KBM-7 (cell line): ENCODE results near the gene EDIL3.
"Not testable (repeated sequence)": the region's sequence is repeated elsewhere in the genome, so short reads cannot be mapped to it uniquely, and the experiment has no call there.

Experiments
- DNase-seq: peaks from one replicate; pipeline ENCODE4 v3.0.0-alpha.2; 2015
- in situ Hi-C: fragments of 300-500 bp; cut with MboI; formaldehyde crosslinking; loops from 2 replicates; pipeline ENCODE4 v1.14.3; 2020; ENCODE audit warnings: low sequenced_read_pairs, low pct_unique_long_range_greater_than_20kb, mixed read lengths

Gene EDIL3

DNA sequence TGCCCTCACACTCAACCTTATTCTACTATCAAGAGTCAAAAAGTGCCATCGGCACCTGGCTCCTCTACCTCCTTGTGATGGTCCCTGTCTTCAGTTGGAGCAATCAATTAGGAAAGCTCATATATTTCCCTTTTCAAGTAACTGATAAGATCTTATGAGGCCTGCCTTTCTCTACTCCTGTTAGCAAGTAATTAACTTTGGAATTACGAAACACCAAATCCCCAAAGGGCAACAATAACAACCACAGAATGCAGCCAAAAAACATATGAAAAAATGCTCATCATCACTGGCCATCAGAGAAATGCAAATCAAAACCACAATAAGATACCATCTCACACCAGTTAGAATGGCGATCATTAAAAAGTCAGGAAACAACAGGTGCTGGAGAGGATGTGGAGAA lies 366.2 kb downstream of the EDIL3 start:
- DNase-seq, in situ Hi-C loops: not testable (repeated sequence)

DNA sequence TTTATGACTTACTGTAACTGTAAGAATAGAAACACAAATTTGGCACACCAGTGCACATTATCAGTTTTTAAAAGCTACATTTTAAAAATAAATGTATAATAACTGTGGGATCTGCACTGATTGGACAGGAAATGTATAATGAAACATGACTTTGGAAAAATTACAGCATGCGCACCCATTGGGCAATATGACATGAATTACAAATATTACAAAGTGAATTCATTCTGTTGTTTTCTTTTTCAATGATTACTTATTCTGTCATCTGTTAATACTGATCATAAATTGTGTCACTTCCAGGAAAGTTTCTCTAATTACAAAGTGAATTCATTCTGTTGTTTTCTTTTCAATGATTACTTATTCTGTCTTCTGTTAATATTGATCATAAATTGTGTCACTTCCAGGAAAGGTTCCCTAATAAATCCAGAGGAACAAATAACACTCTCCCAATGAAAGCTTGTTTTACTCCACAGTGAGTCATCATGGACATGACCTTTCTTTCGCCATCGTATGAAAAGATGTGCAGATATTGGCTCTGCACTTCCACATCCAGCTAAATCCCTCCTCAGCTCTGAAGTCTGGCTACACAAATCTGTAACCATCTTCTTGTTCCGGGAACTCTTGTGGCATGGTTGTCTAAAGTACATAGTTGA lies 367.0 kb downstream of the EDIL3 start:
- in situ Hi-C loops: no loop called here
- DNase-seq: no peak

DNA sequence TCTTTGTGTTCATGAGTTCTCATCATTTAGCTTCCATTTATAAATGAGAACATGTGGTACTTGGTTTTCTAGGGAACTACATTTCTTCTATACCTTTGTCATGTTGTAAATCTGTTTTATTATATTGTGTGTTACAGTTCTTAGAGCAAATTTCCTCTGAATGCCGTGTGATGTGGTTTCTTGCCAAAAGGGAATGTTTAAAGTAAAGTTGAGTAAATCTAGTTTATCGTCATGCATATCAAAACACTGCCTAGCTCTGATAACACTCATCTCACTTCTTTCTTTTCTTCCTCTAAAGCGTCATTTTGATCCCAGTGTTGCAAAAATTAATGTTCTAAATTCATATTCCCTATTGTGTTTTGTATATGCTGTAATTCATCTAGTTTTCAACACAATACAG lies 368.6 kb downstream of the EDIL3 start:
- in situ Hi-C loops: no loop called here
- DNase-seq: no peak

DNA sequence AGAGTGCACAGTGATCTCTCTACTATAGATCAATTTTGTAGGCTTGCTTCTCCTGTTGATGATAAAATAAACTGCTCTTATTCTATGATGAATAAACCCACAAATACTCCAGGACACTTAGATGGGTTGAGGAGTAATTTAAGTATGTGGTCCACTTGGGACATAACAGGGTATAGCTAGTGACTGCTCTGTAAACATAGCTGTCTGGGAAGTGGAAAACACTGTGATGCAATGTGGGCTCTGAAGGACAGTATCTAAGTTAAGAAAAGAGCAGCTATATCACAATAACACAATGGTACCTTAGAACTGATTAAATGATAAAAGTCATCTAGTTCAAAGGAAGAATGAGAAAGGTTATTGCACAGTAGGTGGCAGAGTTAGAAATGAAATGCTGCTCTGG lies 369.7 kb downstream of the EDIL3 start:
- in situ Hi-C loops: no loop called here
- DNase-seq: no peak

DNA sequence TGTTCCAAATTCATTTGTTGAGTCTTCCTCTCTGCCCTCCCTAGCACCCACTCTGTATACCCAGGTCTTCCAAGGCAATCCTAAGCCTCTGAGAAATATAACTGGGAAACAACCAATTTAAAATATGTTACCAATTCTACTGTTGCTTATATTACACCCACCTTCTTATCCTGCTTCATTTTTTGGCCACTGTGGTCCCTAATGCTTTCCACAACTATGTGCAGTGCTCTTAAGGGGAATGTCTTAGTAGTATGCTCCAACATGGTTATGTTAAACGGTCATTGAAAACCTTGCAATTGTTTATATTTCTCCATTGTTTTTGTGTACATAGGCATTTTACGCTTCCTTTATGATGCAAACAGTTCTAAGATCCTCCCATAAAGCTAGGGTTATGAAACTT lies 390.9 kb downstream of the EDIL3 start:
- no peak for DNase-seq
- in situ Hi-C loops: no loop called here

DNA sequence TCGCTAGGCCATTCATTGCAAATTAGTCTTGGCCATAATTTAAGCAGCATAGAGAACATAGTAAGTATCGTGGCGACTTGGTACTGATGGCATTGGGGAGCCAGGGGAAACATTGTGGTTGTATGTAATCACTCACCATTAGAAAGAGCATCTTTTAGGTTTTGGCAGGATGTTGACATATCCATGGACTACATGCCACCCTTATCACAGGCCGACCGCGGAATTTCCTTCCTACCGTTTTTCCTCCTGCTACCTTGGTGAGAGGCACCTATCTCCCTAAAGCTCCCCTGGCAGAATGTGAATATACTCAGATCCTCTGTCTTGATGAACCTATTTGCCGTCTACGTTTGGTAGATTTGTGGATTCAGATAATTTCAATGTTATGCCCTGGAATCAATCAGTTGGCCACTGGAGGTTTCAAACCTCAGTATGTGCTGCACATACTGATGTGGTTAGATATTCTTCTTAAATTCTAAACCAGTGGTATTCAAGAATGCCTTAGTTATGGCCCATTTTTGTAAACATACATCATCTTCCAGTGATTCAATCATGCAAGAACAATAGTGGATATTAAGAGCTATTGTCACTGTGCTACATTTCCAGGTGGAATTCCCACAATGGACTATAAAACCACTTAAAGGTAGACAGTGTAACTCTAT lies 393.0 kb downstream of the EDIL3 start:
- DNase-seq: no peak
- in situ Hi-C loops: no loop called here

DNA sequence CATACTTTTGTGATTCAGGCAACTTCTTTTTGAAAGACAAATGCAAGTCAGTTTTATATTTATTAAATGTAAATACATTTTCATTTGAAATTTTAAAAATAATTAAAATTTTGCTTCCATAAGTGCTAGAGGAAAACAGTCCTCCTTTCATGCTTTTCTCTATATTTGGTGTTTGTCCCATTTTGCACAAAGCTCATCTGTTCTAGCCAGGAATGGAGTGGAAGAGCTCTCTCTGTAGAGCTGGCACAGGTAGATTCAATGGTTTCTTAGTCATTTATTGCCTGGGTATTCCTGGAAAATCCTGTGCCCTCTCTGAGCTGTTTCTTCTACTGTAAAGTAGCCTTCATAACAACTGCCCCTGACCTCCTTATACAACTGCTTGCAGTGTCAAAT lies 396.4 kb downstream of the EDIL3 start:
- in situ Hi-C loops: no loop called here
- no peak for DNase-seq

DNA sequence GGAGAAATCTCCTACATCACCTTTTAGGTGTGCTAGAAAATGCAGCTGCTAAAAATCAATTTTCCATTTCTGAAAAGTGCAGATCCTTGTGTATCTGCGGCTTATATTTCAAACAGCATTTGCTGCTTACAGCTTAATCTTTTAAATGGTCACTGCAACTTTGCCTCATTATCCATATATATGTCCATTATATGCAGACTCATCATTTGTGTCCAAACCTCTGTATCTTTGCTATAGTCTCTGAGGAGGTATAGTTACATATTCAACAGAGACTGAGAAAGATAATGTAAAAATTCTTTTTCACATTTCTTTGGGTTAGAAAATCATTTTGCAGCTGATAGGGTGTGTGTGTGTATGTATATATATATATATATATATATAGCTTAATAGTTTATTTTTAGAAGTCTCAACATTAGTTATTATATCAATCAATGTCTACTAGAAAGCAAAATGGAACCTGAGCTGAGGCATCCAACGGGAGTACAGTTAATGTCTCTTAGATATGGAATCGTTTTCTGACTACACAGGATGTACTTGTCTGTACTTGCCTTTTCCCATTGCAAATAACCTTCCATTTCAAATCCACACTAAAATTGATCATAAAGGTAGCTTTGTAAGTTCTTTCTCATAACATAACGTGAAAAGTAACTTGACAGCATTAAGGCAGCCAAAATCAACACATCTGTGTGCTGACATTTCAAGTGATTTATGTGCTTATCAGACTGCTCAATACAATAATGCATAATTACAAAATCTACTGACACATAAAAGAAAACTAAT lies 397.0 kb downstream of the EDIL3 start:
- DNase-seq: no peak
- in situ Hi-C loops: no loop called here

DNA sequence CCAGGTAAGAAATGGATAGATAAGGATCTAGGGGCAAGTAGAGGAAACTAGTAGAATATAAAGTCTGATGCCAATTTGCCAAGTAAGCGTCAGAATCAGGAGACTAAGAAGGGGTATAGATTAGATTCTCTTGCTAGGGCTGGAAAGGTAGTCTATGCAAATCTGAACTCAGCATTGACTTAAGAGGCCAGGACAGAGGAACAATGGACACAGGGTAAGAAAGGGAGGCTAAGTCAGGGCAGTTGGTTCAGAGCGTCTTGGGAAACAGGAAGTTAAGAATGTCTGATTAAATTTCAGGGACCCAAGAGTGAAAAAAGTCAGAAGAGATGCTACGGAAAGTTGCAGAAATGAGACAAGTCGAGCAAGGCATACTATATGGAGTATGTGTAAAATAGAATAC lies 400.8 kb downstream of the EDIL3 start:
- in situ Hi-C loops: no loop called here
- DNase-seq: no peak

DNA sequence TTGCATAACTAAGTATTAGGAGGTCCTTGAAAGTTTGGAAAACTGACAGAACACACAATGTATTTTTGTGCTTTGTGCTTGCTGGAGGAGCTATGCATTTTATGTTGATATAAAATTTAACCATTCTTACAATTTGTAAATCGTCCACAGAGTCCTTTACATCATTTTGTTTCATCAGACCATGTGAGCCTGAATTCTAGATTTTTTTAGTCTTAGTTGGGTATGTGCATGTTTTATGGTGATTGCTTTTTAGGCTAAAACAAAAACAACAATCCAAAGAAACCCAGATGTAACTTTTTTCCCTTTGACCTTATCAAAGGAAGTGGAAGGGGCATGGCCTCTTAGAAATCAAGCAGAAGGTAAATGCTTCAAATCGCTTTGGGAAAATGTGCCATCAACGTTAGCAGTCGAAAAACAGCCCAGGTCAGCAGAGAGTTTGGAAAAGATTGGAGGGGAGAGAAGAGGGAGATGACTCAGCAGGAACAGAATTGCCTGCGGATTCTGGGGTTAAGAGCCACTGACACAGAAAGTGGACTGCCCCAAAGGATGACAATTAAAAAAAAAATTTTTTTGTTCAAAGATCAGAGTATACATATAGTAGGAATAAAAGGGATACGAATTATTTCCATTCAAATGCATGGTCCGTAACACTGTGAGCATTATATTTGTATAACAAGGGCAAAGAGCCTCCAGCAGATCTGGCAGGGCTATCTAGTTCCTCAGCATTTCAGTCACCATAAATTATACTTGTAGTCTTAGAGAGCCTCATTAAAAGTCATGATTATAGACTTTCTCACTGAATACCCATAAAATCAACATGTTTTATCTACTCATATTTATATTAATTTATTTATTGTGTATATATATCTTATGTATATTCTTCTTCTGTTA lies 410.5 kb downstream of the EDIL3 start:
- DNase-seq: no peak
- in situ Hi-C loops: no loop called here

DNA sequence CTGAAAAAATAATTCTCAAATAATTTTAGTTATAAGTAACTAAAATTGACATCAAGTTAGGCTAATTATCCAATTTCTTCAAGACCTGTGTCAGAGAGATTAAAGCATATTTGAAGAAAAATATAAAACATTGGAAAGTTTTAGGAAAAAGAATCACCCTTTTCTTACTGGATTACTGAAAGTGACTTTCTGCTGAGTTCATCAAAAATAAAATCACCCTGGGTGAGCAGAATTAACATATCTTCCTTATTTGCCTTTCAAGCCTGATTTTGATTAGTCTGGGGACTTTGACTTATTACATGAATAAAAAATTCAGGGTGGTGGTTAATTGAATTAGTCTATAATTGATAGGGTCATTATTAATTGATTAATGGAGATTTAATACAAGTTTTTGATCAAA lies 411.8 kb downstream of the EDIL3 start:
- in situ Hi-C loops: no loop called here

DNA sequence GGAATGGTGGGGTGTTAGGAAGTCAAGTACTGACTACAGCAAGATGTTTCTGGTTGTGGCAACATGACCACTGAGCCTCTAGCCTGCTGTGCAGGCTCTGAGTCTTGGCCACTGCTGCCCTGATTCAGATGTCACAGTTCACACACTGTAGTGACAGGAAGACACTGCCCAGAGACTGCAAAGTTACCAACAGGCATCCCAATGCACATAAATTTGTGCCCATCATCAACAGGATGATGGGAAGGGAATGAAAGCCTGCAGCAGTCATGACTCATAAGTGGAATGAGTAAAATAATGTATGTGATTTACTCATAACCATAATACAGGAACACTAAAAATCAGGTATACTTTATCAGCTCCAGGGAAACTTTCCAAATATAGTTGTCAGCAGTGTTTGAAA lies 412.4 kb downstream of the EDIL3 start:
- in situ Hi-C loops: no loop called here
- no peak for DNase-seq

More for the DNA sequence above, 411.8 kb downstream of the EDIL3 start:
- no peak for DNase-seq

DNA sequence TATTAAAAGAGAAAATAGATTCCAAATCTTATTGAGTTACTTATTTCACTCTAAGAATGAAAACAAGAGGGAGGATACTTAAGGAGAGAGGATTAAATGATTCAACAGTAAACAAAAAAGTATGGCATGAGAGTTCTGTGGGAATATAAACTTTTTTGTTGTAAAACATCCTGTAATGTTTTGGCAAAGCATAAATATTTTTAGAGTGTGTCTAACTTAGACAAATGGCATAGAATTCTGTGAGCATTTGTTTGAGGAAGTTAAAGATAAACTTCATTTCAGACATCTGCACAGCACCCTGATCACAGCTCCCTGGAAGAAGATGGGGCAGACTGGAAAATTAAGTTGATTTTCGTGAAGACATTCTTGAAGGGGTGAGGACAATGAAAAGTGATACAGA lies 417.3 kb downstream of the EDIL3 start:
- no peak for DNase-seq
- in situ Hi-C loops: no loop called here

DNA sequence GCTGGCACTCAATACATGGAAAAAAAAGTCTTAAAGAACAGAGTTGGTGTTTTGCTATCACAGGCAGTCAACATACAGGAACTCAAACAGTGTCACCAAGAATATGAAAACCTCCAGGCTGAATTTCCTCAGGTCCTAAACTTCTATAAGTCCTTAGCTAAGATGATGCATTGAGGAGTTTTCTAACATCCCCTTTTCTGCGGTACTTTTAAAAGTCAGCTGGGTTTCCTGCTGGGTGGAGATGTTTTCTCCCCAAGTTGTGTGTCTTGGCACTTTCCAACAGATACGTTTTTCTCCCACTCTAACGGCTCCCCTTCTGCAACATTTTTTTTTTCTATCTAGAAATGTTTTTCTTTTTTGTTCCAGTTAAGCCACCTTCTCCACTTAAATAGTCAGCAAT lies 419.2 kb downstream of the EDIL3 start:
- in situ Hi-C loops: no loop called here
- DNase-seq: peak; percentile 22

DNA sequence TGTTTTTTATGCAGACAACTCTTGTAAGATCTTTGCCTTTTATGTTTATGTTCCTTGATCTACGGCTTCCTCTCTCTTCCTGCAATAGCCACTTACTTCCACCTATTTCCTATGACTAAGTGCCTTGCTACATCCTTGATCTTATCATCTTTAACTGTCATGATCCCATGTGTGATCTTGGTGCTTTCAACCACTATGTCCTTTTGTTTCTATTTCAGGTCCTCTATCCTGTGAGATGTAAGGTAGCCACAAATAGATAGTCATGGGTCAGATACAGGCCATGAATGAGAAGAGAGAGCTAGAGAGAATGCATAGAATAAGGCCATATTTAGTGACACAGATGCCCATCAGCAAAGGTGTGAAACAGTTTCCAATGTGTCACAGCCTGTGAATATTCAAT lies 420.4 kb downstream of the EDIL3 start:
- in situ Hi-C loops: no loop called here
- peak; percentile 21 for DNase-seq

DNA sequence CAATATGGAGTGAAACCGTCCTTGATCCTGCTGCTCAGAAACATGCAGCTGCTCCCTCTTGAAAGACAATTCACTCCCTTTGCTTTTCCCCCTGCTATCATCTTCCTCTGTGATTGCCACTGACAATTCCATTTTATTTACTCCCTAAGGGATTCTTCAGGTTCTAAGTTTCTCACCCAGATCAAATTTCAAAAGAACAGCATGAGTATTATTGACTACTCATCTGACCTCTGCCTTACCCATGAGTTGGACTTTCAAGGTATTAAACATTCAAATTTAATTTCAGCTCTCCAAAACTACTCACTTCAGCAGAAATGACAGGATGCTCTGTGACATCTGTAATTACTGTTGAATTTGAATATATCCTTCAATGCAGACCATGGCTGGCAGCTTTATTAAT lies 427.5 kb downstream of the EDIL3 start:
- no peak for DNase-seq
- in situ Hi-C loops: no loop called here

DNA sequence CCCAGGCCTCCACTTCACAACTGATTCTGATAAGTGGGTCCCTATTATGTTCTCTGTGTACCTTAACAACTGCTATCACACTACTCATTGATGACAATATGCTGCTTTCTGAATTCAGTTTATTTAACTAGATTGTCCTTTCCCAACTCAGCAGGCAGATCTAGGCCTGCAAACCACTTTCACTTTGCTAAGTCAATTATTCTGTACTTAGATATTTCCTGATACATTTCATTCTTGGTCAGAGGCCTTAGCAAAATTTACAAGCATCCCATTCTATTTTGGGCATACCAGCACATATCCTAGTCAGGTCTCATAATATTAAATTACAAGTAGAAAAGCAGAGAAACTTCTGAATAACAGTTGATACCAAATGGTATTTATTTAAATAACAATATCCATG lies 428.3 kb downstream of the EDIL3 start:
- in situ Hi-C loops: no loop called here
- DNase-seq: no peak

DNA sequence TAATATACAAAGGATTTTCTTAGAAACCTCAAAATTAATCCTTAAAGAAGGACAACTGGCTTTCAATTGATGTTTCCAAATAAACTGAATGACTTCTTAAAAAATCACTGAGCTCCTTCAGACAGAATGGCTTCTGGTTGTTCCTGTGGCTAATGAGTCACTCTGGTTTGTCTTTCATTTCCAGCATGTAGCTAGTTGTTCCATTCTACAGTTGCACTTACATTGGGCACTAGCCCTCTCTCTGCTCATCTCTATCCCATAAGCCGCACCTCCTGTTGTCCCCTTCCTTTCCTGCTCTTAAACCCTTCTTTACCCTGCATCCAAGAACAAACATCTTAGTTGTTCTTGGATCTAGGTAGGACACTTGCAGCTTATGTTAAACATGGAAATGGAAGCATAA lies 428.8 kb downstream of the EDIL3 start:
- no peak for DNase-seq
- in situ Hi-C loops: no loop called here

DNA sequence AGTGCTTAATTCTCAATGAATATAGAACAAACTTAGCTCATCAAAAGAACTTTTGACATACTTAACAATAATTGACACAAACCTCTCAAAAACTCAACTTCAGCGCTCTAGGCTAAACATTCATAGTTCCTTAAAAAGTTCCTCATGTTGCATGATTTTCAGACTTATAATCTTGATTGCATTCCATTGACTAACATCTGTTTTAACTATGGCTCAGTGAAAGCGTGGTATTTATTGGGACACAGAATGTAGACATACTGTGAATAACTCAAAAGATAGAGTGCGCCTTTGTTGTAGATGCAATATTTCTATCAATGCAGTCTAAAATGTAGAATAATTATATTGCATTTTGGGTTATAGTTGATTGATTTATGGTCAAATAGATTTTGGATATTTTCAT lies 436.9 kb downstream of the EDIL3 start:
- DNase-seq: no peak
- in situ Hi-C loops: no loop called here

DNA sequence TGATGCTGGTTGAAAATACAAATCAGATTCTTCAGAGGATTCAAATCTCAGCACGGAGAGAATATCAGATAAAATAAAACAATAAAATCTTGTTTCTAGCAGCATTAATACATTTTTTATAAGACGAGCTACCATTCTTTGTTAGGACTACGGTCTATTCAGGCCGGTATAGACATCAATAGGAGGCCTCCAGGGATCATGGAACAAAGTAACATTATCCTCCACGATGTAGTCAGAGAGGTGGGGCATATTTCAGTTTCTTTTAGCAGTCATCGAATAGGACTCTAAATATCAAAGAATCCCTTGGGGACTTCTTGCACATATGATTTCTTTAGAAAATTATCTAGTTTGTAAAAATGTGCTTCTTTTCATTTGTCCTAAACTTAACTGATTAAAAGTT lies 438.2 kb downstream of the EDIL3 start:
- in situ Hi-C loops: no loop called here
- DNase-seq: no peak
